Suprapubic skin (tissue), 3 donors: ENCODE measurements around the gene PPP2R2D.
"Not testable (repeated sequence)": the region's sequence is repeated elsewhere in the genome, so short reads cannot be mapped to it uniquely, and the experiment has no call there.

ENCODE experiments used
- CTCF ChIP-seq, 2 donors: fragments of 200-600 bp in 1 of 2; fragments of 450-650 bp in 1 of 2; sonication (generic) in 1 of 2; IDR thresholded peaks; one replicate each; pipeline ENCODE4 v1.5.1; 2016 to 2019; ENCODE audit warnings: antibody characterized with exemption in 2 of 2, mild to moderate bottlenecking in 1 of 2, moderate library complexity in 1 of 2
- POLR2A ChIP-seq, 2 donors: fragments of 450-650 bp; IDR thresholded peaks; one replicate each; pipeline ENCODE4 v1.6.1; 2017; ENCODE audit warnings: antibody characterized with exemption in 2 of 2, mild to moderate bottlenecking in 2 of 2, moderate library complexity in 2 of 2

- not testable (repeated sequence) for TF ChIP-seq CTCF, POLR2A (IDR thresholded peaks at IDR 0.05)
Observed at GRCh38 chr10:131987301-131987700, 86.5 kb downstream of the PPP2R2D start.
